ENCODE results near the gene EIF3B. TPM values are rescaled to one million over a fixed set of nuclear protein-coding genes. Genes with fewer than 3 reads are reported as not detected.

EIF3B gene
- total and polyA plus RNA-seq, 9 of the 15 experiments (the other 6 are each of a cell fraction or from before 2014, with no cell fraction given): 25.9 to 494 (median 357) TPM

GRCh38 chr7:2383543-2384274, 29.1 kb downstream of the EIF3B start:
- BruUV-seq (replicated peaks): no TSS peak
- in situ Hi-C loops (cut with MboI) (no loop called here), intact Hi-C loops (cut with micrococcal nuclease) (no loop called here)
- Histone ChIP-seq H3K79me2 (ENCODE audit: control insufficient read depth, insufficient read depth, low read length) (no peaks in the 10 kb centered on the region), H3K4me2 (ENCODE audit: insufficient read depth, low read length) (no peak overlapping the region), H3K9me1 (ENCODE audit: control insufficient read depth, insufficient read depth, low read length) (no peaks in the 10 kb centered on the region), H3K4me1 (replicated peaks in 1 of 2; ENCODE audit: control insufficient read depth in 2 of 2, insufficient read depth in 2 of 2, low read length in 2 of 2) (peaks cover 0 to 47% of the 10 kb centered on the region in 2 experiments; a peak in 2 of 5 replicates), H3K9me3 (replicated peaks; ENCODE audit: control insufficient read depth, insufficient read depth, low read depth, low read length) (no peaks in the 10 kb centered on the region), H4K20me1 (replicated peaks; ENCODE audit: control insufficient read depth, insufficient read depth, low read length) (peaks cover 12% of the 10 kb centered on the region; the same call in 1 of the 2 replicates), H3K9ac (ENCODE audit: insufficient read depth in 1 of 2, low read depth in 2 of 2, low read length in 2 of 2) (peak overlapping the region in 1 of 2 experiments; percentile 9; a peak in 1 of 4 replicates), H3K36me3 (ENCODE audit: control insufficient read depth, insufficient read depth, low read length) (peaks cover 44% of the 10 kb centered on the region; the same call in 2 of the 3 replicates), H2AFZ (ENCODE audit: low read depth, low read length) (no peak overlapping the region), H3K4me3 (no peak overlapping the region), H3K27ac (ENCODE audit: extremely low read depth, low read depth, low read length) (no peak overlapping the region), H3K27me3 (ENCODE audit: control insufficient read depth in 2 of 2, insufficient read depth in 2 of 2, low read length in 2 of 2) (no peaks in the 10 kb centered on the region)
- 86% methylated on average over 14 of the region's 29 CpGs for WGBS (ENCODE audit: insufficient coverage, low coverage, missing lambda C conversion rate)
- TF ChIP-seq ASH1L (IDR thresholded peaks at IDR 0.05; ENCODE audit: borderline replicate concordance, low read depth, partially characterized antibody): no peak
- no peak for TF ChIP-seq DPF2 (IDR thresholded peaks at IDR 0.05)
- no peak for TF ChIP-seq ZNF146 (CRISPR knock-in tag; IDR thresholded peaks at IDR 0.05; ENCODE audit: unreplicated experiment)
- TF ChIP-seq ARNT (IDR thresholded peaks at IDR 0.05): no peak
- peak; percentile 62 for TF ChIP-seq POLR2G (IDR thresholded peaks at IDR 0.05; ENCODE audit: low read depth, low read length)
- DNase-seq (ENCODE audit: extremely low read depth in 1 of 4, low spot score in 3 of 4) (no peak), ATAC-seq (no peak; the same call in 2 of the 3 replicates), FAIRE-seq (no peak)
- ChIA-PET CTCF (ENCODE audit: low intra/inter-chr PET ratio) (interaction anchor here (0.9 kb wide), 1 partner anchor 85 kb away, joined by 4 read pairs; no protein-coding TSS in a partner anchor), POLR2A (interaction anchor here (0.9 to 1.6 kb wide), 5 partner anchors 10 to 25 kb away, joined by 4 to 10 read pairs (median 5); no protein-coding TSS in a partner anchor)

Data from K562 (cell line).